ENCODE data around the gene MEIS1.

The MEIS1 gene

GRCh38 chr2:66581339-66582103 is 146.6 kb downstream of the MEIS1 start:
- DNase-seq (ENCODE audit: low read depth) = no peak

GRCh38 chr2:66582104-66582986 is 147.4 kb downstream of the MEIS1 start:
- no peak for DNase-seq (ENCODE audit: low read depth)

GRCh38 chr2:66582987-66583880 is 148.3 kb downstream of the MEIS1 start:
- DNase-seq (ENCODE audit: low read depth) = no peak

GRCh38 chr2:66583881-66584280 is 149.0 kb downstream of the MEIS1 start:
- DNase-seq (ENCODE audit: low read depth) = no peak

GRCh38 chr2:66585587-66585986 is 150.7 kb downstream of the MEIS1 start:
- DNase-seq (ENCODE audit: low read depth) = no peak

GRCh38 chr2:66587216-66587615 is 152.3 kb downstream of the MEIS1 start:
- DNase-seq (ENCODE audit: low read depth) = no peak

GRCh38 chr2:66594001-66594400 is 159.1 kb downstream of the MEIS1 start:
- DNase-seq (ENCODE audit: low read depth) = no peak

GRCh38 chr2:66595556-66595955 is 160.6 kb downstream of the MEIS1 start:
- no peak for DNase-seq (ENCODE audit: low read depth)

GRCh38 chr2:66596256-66596655 is 161.3 kb downstream of the MEIS1 start:
- no peak for DNase-seq (ENCODE audit: low read depth)

GRCh38 chr2:66601624-66602023 is 166.7 kb downstream of the MEIS1 start:
- no peak for DNase-seq (ENCODE audit: low read depth)

- DNase-seq (ENCODE audit: low read depth) = no peak
Observed at GRCh38 chr2:66602341-66602740, 167.4 kb downstream of the MEIS1 start.

- no peak for DNase-seq (ENCODE audit: low read depth)
Observed at GRCh38 chr2:66604326-66604725, 169.4 kb downstream of the MEIS1 start.

- no peak for DNase-seq (ENCODE audit: low read depth)
Observed at GRCh38 chr2:66604976-66605375, 170.1 kb downstream of the MEIS1 start.

GRCh38 chr2:66607152-66607551 is 172.2 kb downstream of the MEIS1 start:
- DNase-seq (ENCODE audit: low read depth) = no peak

Measured in activated T-helper 9 cell treated with anti-CD3 and anti-CD28 coated beads, Interleukin-2, amount 50 U/mL, for 16 hours (primary cell).